DMS153 treated with DMSO at 0.1 percent for 48 hours (cell line): ENCODE measurements around the gene ZNF148.

ENCODE experiments used
- DNase-seq: peaks from one replicate; lab custom pipeline; 2025; ENCODE audit not compliant: unreplicated experiment; lab: John Stamatoyannopoulos, UW

The ZNF148 gene

GRCh38 chr3:125192190-125193035 is 182.7 kb downstream of the ZNF148 start:
- DNase-seq = no peak

- no peak for DNase-seq
Observed at GRCh38 chr3:125191730-125192129, 183.4 kb downstream of the ZNF148 start.

GRCh38 chr3:125191256-125191655 is 183.9 kb downstream of the ZNF148 start:
- DNase-seq = no peak

- no peak for DNase-seq
Observed at GRCh38 chr3:125190786-125191185, 184.3 kb downstream of the ZNF148 start.

- DNase-seq = no peak
Observed at GRCh38 chr3:125189378-125190165, 185.6 kb downstream of the ZNF148 start.

GRCh38 chr3:125188955-125189354 is 186.2 kb downstream of the ZNF148 start:
- no peak for DNase-seq

- no peak for DNase-seq
Observed at GRCh38 chr3:125187599-125187910, 187.6 kb downstream of the ZNF148 start.

GRCh38 chr3:125186800-125187598 is 188.1 kb downstream of the ZNF148 start:
- DNase-seq = no peak

- DNase-seq = no peak
Observed at GRCh38 chr3:125186261-125186787, 188.8 kb downstream of the ZNF148 start.

- DNase-seq = no peak
Observed at GRCh38 chr3:125185805-125186204, 189.3 kb downstream of the ZNF148 start.

- no peak for DNase-seq
Observed at GRCh38 chr3:125179884-125180240, 195.3 kb downstream of the ZNF148 start.

- no peak for DNase-seq
Observed at GRCh38 chr3:125179143-125179883, 195.8 kb downstream of the ZNF148 start.

- DNase-seq = no peak
Observed at GRCh38 chr3:125177746-125178145, 197.4 kb downstream of the ZNF148 start.
